ENCODE data around the gene LTB. TPM values are rescaled to one million over a fixed set of nuclear protein-coding genes. Genes with fewer than 3 reads are reported as not detected.
"Not testable (repeated sequence)": the region's sequence is repeated elsewhere in the genome, so short reads cannot be mapped to it uniquely, and the experiment has no call there.

LTB gene
- polyA plus RNA-seq, 3 donors = 0.89 to 1.4 (median 1.2) TPM

- DNase-seq (ENCODE audit: low read depth in 3 of 3, low spot score in 2 of 3) = no peak
These were observed 27.5 kb upstream of the LTB start for GRCh38 chr6:31609519-31610406.

- no peak for DNase-seq (ENCODE audit: low read depth in 3 of 3, low spot score in 2 of 3)
These were observed 25.1 kb upstream of the LTB start for GRCh38 chr6:31607317-31607716.

DNA sequence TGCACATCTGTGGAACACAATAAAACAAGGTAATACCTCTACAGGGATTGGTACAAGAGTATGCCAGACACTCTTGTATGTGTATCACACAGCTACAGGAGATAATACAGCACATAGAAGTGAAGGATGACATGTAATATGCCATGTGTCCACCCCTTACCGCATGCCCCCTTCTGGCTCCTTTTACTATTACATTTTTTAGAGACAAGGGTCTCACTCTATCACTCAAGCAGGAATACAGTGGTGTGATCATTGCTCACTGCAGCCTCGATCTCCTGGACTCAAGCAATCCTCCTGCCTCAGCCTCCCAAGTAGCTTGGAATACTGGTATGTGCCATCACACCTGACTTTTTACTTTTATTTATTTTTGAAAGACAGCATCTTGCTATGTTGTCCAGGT, 14.8 kb upstream of the LTB start:
- DNase-seq (ENCODE audit: low read depth in 3 of 3, low spot score in 2 of 3) = no peak

GRCh38 chr6:31592396-31592771, 10.2 kb upstream of the LTB start:
- no peak for DNase-seq (ENCODE audit: low read depth in 3 of 3, low spot score in 2 of 3)

DNA sequence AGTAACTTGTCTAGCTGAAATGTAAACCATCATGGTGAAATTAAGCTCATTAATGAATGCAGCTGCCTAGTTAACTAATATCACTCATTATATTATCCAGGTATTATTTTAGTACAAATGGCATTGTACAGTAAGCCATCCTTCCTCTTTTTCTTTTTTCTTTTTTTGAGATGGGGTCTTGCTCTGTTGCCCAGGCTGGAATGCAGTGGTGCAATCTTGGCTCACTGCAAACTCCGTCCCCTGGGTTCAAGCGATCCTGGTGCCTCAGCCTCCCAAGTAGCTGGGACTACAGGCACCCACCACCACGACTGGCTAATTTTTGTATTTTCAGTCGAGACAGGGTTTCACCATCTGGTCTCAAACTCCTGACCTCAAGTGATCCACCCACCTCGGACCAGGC, 8.5 kb upstream of the LTB start:
- DNase-seq (ENCODE audit: low read depth in 3 of 3, low spot score in 2 of 3) = not testable (repeated sequence)

DNA sequence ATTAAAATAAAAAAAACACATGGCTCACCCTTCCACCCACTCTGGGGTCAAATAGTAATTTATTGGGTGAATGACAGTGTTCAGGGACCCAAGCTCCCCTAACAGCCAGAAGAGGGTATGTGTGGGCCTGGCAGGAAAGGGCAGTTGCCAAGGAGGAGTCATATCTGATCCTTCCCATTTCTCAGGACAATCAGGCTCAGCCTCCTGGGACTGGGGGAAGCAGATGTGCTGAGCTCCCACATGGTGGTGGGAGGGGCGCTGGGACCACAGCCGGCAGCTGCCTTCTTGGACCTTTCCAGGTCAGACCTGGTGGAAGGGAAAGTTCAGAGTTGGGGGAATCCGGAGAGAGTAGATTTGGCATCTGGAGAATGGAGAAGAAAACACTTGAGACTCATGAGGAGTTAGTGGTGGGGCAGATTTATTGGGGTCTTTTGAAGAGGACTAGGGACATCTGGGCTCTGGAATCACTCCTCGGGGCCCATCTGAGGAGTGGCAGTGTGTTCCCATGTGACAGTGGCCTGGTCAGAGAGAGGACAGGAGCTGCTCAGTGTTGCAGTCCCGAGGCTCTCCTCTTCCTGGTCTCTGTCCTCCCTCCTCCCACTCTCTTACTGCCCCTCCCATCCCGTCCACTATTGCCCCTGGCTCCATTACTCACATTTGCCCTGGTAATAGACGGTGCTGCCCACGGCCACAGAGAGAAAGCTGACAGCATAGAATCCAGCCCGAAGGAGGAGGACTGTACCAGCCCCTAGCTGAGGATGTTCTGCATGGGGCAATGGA, 6.8 kb upstream of the LTB start:
- DNase-seq (ENCODE audit: low read depth in 3 of 3, low spot score in 2 of 3) = no peak

DNA sequence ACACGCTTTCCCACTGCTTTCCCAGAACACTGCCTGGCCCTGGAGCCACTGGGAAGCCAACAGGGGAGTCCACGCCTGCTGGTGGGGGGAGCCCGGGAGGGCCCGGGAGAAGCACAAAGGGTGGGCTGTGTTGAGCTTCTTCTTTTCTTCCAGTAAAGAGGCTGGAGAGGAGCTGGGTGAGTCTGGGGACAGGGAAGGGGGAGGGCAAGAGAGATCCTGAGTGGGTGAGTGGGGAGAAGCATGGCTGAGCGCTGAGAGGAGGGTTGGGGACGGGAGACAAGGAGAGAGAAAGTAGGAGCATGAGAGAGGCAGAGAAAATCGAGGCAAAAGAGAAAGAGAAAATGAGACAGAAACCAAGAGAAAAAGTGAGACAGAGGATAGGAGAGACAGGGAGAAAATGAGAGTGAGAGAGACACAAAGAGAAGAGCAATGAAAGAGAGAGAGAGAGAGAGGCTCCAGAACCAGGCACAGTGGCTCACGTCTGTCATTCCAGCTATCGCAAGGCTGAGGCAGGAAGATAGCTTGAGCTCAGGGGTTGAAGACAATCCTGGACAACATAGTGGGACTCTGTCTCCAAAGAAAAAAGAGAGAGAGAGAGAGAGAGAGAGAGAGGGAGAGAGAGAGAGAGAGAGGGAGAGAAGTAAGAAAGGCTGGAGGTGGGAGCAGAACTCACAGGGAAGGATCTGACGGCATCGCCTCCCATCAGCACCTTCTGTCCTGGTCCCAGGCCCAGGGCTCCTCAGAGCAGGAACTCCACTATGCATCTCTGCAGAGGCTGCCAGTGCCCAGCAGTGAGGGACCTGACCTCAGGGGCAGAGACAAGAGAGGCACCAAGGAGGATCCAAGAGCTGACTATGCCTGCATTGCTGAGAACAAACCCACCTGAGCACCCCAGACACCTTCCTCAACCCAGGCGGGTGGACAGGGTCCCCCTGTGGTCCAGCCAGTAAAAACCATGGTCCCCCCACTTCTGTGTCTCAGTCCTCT, 5.9 kb upstream of the LTB start:
- DNase-seq (ENCODE audit: low read depth in 3 of 3, low spot score in 2 of 3) = no peak

DNA sequence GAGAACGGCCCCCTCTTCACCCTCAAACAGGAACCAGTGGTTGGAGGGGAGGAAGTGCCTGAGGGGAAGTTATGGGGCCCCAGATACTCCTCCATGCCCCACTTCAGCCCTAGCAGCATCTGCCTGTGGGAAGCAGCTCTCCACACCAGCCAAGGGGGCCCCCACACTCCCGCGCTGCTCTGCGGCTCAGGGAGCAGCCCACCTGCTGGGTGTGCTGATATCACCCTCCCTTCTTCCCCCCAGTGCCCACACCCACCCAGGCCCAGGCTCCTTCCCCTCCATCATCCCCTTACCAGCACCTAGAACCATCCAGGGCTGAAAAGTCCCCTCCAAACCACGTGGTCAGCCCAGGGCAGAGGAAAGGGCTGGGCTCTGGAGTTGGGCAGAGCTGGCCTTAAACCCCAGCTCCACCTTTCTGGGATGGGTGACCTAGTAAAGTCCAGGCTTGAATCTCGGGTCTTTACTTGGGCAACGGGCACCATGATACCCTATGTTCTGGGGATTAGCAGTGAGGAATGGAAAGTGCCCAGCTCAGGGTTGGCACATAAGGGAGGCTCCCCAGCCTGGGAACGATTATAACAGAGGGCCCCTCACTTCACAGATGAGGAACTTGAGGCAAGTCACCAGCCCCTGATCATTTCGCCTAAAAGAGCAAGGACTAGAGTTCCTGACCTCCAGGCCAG, 4.5 kb upstream of the LTB start:
- DNase-seq (ENCODE audit: low read depth in 3 of 3, low spot score in 2 of 3) = no peak

DNA sequence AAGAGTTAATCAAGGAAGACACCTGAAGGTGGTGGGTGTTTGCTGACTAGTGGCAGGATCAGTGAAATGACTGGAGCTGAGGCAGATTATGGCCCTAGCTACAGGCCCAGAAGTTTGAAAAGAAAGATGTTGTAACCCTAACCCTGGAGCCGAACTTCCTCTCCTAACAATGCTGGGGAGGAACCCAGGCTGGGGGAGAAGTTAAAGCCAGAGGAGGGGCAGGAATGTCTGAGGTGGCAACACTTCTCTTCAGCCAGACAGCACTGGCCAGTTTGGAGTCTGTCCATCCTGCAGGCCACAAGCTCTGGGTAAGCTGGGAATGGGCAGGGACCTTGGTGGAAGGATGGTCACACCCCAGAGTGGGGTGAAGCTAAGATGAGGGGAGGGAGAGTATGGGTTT, 3.8 kb upstream of the LTB start, which contains the start of gene LST1:
Gene LST1 (plus strand): TSS at position 270 of the 400 bp plus-strand sequence. CDS start 1,023 bp downstream, outside the sequence.
- no peak for DNase-seq (ENCODE audit: low read depth in 3 of 3, low spot score in 2 of 3)

- no peak for DNase-seq (ENCODE audit: low read depth in 3 of 3, low spot score in 2 of 3)
These were observed 3.3 kb upstream of the LTB start for GRCh38 chr6:31585491-31585890.

DNA sequence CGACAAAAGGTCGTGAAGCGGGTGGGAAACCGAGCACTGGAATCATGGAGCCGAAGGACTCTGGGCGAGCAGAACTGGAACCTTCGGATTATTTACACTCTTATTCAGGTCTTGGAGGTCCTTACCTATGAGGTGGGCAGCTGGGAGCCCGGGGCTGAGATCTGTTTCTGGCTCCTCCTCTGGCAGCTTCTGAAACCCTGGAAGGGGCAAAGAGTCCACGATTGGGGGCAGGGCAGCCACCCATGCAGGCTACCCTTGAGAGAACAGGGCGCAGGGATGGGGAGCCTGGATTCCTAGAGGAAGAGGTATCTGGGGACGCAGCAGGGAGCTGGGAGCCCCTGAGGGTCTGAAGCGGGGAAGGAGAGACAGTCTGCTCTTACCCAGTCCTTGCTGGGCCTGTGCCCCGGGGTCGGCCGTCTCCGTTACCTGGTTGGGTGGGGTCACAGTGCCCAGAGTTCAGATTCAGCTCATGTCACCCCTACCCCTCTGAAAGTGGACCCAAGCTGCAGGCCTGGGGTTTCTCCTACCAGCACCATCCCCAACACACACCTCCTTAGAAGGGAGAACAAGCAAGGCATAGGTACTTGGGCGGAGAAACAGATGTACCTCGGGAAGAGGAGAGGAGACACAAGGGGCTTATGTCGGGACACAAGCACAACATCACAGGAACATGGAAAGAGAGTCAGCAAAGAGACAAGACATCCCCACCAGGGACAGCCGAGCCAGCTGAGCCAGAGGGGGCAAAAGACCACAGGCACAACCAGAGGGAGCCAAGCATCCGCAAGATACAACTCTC, 592 bp downstream of the LTB start:
- no peak for DNase-seq (ENCODE audit: low read depth in 3 of 3, low spot score in 2 of 3)

- peak; percentile 60 to 77 (median 66) for DNase-seq (ENCODE audit: low read depth in 3 of 3, low spot score in 2 of 3)
These were observed 1.3 kb downstream of the LTB start for GRCh38 chr6:31580807-31581433.

DNA sequence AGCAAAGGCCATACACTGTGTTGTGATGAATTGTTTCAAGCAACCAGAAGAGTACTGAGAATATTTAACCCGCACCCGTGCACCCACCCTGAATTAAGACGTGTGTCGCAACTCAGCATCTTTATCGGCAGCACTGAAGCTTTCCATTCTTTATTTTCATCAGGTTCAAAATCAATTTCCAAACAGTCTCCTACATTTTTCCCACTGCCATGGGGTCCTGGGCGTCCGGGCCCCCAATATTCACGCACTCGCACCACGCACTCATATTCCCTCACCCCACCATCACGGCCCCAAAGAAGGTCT, 1.8 kb downstream of the LTB start:
- DNase-seq (ENCODE audit: low read depth in 3 of 3, low spot score in 2 of 3) = no peak

DNA sequence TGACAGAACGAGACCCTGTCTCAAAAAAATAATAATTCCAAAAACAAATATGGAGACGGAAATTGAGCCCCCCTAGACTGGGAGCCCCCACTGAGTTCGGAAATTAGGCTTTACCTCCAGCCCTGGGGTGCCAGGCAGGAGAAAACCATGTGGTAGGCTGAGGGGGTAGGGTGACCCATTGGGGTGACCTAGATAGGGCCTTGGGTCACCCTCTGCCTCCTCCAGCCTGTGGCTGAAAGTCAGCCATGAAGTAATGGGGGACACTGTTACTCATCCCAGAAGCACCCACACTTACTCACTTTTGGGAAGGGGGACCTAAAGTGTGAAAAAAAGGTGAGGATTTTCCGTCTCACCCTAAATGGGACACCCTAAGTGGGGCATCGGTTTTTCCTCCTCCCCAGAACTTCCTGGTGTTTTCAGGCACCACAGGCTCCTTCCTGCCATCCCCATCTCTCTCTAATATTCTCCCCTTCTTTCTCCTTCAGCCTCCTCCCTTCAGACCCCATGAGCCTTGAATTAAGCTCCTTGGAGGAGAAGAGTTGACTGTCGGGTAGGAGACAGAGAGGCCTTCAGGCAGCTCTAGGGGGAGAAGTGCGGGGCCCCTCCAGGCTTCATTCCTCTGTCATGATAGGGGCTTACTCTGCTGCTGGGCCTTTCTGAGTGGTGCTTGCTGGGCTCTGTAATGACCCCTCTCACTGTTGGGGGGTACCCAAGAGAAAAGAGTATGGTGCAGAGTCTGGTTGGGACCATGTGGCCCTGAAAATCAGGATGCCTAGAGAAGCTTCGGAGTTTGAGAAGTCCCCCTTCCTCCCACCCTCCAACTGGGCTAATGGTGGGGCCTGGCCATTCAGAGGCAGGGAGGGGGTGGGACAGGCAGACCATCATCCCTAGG, 2.4 kb downstream of the LTB start:
- no peak for DNase-seq (ENCODE audit: low read depth in 3 of 3, low spot score in 2 of 3)

GRCh38 chr6:31579119-31579505, 3.1 kb downstream of the LTB start:
- DNase-seq (ENCODE audit: low read depth in 3 of 3, low spot score in 2 of 3) = no peak

DNA sequence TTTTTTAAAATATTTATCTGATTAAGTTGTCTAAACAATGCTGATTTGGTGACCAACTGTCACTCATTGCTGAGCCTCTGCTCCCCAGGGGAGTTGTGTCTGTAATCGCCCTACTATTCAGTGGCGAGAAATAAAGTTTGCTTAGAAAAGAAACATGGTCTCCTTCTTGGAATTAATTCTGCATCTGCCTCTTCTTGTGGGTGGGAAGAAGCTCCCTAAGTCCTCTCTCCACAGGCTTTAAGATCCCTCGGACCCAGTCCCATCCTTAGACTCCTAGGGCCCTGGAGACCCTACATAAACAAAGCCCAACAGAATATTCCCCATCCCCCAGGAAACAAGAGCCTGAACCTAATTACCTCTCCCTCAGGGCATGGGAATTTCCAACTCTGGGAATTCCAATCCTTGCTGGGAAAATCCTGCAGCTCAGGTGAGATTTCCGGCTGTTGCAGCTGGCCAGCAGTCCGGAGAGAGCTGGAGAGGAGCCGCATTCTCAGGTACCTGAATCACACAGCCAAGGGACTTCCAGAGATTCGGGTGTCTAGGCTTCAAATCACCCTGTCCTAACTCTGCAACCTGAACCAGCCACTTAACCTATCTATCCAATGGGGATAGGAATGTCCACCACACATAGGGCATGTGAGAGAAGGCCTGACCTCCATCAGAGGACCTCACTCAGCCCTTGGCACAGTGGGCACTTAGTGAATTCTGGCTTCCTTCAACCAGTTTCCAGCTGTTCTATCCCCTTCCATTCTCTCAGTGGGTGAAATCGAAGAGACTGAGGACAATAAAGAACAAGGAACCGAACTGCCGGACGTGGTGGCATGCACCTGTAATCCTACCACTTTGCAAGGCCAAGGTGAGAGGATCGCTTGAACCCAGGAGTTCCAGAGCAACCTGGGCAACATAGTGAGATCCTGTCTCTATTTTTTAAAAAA, 3.8 kb downstream of the LTB start:
- DNase-seq (ENCODE audit: low read depth in 3 of 3, low spot score in 2 of 3) = no peak

GRCh38 chr6:31577579-31577966, 4.7 kb downstream of the LTB start:
- no peak for DNase-seq (ENCODE audit: low read depth in 3 of 3, low spot score in 2 of 3)

Data from right renal cortex interstitium (tissue), 3 donors.